HL-60 (cell line): ENCODE measurements around the gene DPT.

Source experiments
- CTCF ChIP-seq: IDR thresholded peaks from one replicate; pipeline ENCODE4 v1.5.1; 2011; ENCODE audit warnings: low read length, control low read depth, inconsistent platforms; ENCODE audit not compliant: insufficient read depth
- POLR2AphosphoS5 ChIP-seq: IDR thresholded peaks from 2 replicates; pipeline ENCODE4 v1.6.1; 2012; ENCODE audit warnings: low read depth

- TF ChIP-seq CTCF (no peak), POLR2AphosphoS5 (no peak)
These were observed 31.5 kb downstream of the DPT start for GRCh38 chr1:168697356-168698126.
